ENCODE measurements around the gene HDAC4. TPM values are rescaled to one million over a fixed set of nuclear protein-coding genes. Genes with fewer than 3 reads are reported as not detected.

HDAC4 gene
- total RNA-seq, 6 experiments from 2014 or later = 7.4 to 13.0 (median 9.5) TPM

DNA sequence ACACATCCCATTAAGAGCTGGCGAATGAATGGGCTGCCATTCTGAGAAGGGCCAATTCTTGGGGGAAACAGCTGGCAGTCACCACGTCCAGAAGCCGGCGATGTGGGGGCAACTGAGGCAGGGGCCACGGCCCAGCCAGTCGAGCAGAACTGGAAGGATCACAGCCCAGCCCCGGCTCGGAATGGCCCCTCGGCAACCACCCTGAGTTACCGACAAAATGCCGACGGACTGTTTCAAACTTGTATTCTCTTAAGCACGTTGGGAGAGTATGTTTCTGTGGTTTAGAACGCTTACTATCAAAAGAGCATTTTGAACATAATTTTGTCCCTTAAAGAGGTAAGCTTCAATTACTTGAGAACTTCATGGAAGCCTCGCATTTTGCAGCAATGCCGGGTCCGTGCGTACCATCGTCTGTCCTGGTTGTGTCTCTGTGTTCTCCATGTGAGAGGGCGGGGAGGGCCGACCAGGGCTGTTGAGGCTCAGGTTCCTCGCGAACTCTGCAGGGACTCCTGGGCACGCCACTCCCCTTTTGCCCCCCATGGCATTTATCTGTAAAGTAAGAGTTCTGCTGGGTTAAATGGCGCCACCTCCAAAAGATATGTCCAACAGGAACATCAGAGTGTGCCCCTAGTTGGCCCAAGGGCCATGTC is 397.1 kb downstream of the HDAC4 start:
- H3K36me3 Mint-ChIP-seq (ENCODE audit: low read depth) = no peaks in the 10 kb centered on the region; the same call in 1 of the 2 replicates
- no peak for TF ChIP-seq CTCF (IDR thresholded peaks at IDR 0.05)
- 0 out of 2 replicates have a peak overlapping the region, but pooled peaks have one; percentile 79 for H3K27ac Mint-ChIP-seq
- no peak for DNase-seq
- peak overlapping the region; percentile 84 for H3K4me3 Mint-ChIP-seq
- peaks cover 8% of the 10 kb centered on the region for H3K27me3 Mint-ChIP-seq (ENCODE audit: insufficient read depth)
- no peaks in the 10 kb centered on the region for H3K9me3 Mint-ChIP-seq
- H3K4me1 Mint-ChIP-seq (ENCODE audit: low read depth) = peaks cover 40% of the 10 kb centered on the region

GRCh38 chr2:239002954-239003623 is 397.7 kb downstream of the HDAC4 start:
- peak overlapping the region; percentile 79 for H3K27ac Mint-ChIP-seq
- H3K27me3 Mint-ChIP-seq (ENCODE audit: insufficient read depth) = peaks cover 9% of the 10 kb centered on the region
- no peaks in the 10 kb centered on the region; the same call in 1 of the 2 replicates for H3K36me3 Mint-ChIP-seq (ENCODE audit: low read depth)
- peak; percentile 68 for TF ChIP-seq CTCF (IDR thresholded peaks at IDR 0.05)
- peaks cover 40% of the 10 kb centered on the region for H3K4me1 Mint-ChIP-seq (ENCODE audit: low read depth)
- DNase-seq = peak; percentile 73
- no peaks in the 10 kb centered on the region for H3K9me3 Mint-ChIP-seq
- peak overlapping the region; percentile 84 for H3K4me3 Mint-ChIP-seq

DNA sequence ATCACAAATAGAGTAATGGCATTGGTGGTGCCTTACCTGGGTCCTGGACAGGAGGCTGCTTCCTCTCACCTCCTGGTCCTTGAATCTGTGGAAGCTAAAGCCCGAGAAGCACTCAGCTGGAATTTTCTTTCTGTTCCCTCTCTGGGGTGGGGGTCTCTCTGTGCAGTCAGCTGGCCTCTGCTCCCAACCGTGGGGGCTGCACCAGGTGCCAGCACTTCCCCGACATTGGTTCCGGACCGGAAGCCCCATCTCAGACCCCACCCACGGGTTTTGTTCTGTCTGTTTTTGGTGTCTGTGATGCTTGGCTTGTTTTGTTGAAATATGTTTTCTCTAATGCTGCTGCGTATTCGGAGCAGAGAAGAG is 398.2 kb downstream of the HDAC4 start:
- peak overlapping the region; percentile 84 for H3K4me3 Mint-ChIP-seq
- no peak for TF ChIP-seq CTCF (IDR thresholded peaks at IDR 0.05)
- no peaks in the 10 kb centered on the region for H3K9me3 Mint-ChIP-seq
- DNase-seq = no peak
- H3K27me3 Mint-ChIP-seq (ENCODE audit: insufficient read depth) = peaks cover 10% of the 10 kb centered on the region
- H3K4me1 Mint-ChIP-seq (ENCODE audit: low read depth) = peaks cover 40% of the 10 kb centered on the region
- peak overlapping the region; percentile 79 for H3K27ac Mint-ChIP-seq
- no peaks in the 10 kb centered on the region; the same call in 1 of the 2 replicates for H3K36me3 Mint-ChIP-seq (ENCODE audit: low read depth)

GRCh38 chr2:239001794-239002193 is 399.0 kb downstream of the HDAC4 start:
- H3K27me3 Mint-ChIP-seq (ENCODE audit: insufficient read depth) = peaks cover 11% of the 10 kb centered on the region
- no peak for TF ChIP-seq CTCF (IDR thresholded peaks at IDR 0.05)
- no peak for DNase-seq
- H3K27ac Mint-ChIP-seq = no peak overlapping the region
- H3K9me3 Mint-ChIP-seq = no peaks in the 10 kb centered on the region
- no peak overlapping the region for H3K4me3 Mint-ChIP-seq
- H3K4me1 Mint-ChIP-seq (ENCODE audit: low read depth) = peaks cover 33% of the 10 kb centered on the region
- no peaks in the 10 kb centered on the region; the same call in 1 of the 2 replicates for H3K36me3 Mint-ChIP-seq (ENCODE audit: low read depth)

DNA sequence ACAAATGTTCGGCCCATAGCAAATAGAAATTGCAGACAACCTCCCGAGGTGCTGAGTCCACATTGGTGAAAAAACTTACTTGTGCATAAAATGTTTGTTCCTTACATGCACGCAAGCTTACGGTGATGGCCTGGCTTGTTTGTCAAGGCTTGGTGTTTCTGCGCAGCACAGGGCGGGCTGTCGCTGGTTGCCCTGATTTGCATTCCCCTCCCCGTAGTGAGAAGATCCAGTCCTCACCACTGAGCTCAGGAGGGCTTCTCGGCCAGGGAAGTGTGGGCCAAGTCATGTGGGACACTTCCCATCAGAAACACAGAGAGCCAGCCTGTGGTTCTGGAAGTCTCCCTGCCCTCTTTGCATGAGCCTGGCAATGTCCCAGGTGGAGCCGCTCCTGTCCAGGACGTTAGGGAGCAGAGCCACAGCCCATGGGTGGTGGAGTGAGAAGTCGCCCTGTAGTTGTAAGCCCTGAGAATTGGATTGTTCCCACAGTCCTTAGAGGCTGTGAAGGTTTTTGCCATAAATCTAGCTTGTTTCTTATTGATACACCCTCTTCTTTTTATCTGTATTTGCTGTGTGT is 400.2 kb downstream of the HDAC4 start:
- H3K27ac Mint-ChIP-seq = no peak overlapping the region
- no peaks in the 10 kb centered on the region; the same call in 1 of the 2 replicates for H3K36me3 Mint-ChIP-seq (ENCODE audit: low read depth)
- no peak for TF ChIP-seq CTCF (IDR thresholded peaks at IDR 0.05)
- H3K4me3 Mint-ChIP-seq = no peak overlapping the region
- peaks cover 29% of the 10 kb centered on the region for H3K4me1 Mint-ChIP-seq (ENCODE audit: low read depth)
- peaks cover 10% of the 10 kb centered on the region for H3K27me3 Mint-ChIP-seq (ENCODE audit: insufficient read depth)
- DNase-seq = no peak
- no peaks in the 10 kb centered on the region for H3K9me3 Mint-ChIP-seq
